ENCODE data around the gene TNPO2. TPM values are rescaled to one million over a fixed set of nuclear protein-coding genes. Genes with fewer than 3 reads are reported as not detected.

The TNPO2 gene
- polyA plus RNA-seq, 3 donors, result 0.28 to 45.2 (median 0.52) TPM

- no peak for TF ChIP-seq CTCF (IDR thresholded peaks at IDR 0.05)
- H3K27me3 ChIP-seq (ENCODE audit: control insufficient read depth in 2 of 2, insufficient read depth in 2 of 2, low read length in 2 of 2), result no peaks in the 10 kb centered on the region
- DNase-seq, result no peak
- peaks cover 28 to 39% of the 10 kb centered on the region in 2 donors for H3K36me3 Mint-ChIP-seq
- H3K9ac ChIP-seq (ENCODE audit: insufficient read depth, low read length, poor library complexity, severe bottlenecking), result no peak overlapping the region
- H3K27me3 Mint-ChIP-seq (ENCODE audit: low read depth in 3 of 3), result peaks cover 0 to 3% (median 2%) of the 10 kb centered on the region in 3 donors
- intact Hi-C loops (cut with micrococcal nuclease), result loop anchor here (2.0 to 10.0 kb wide), 5 partner anchors 53 to 503 kb away; partner anchors contain the start of genes ZNF490 (in 2 of the 2), ZNF791 (in 2 of the 2), JUNB (in 1 of the 2) and ZNF136 (in 1 of the 2)
- peaks cover 47% of the 10 kb centered on the region for H3K4me1 Mint-ChIP-seq
- no peak overlapping the region for H2AFZ ChIP-seq (ENCODE audit: insufficient read depth, low read depth, low read length, poor library complexity, severe bottlenecking)
- H3K4me2 ChIP-seq (replicated peaks; ENCODE audit: extremely low read depth, low read length, poor library complexity, severe bottlenecking), result no peak overlapping the region
- H3K27ac ChIP-seq (ENCODE audit: low read depth in 1 of 2, low read length in 2 of 2), result peak overlapping the region; percentile 78 to 100
- peak overlapping the region in 1 of 3 experiments; percentile 96 for H3K4me3 ChIP-seq (replicated peaks in 1 of 3; ENCODE audit: low read depth in 2 of 3, low read length in 3 of 3)
- H4K20me1 ChIP-seq (ENCODE audit: insufficient read depth, low read length), result peaks cover 41% of the 10 kb centered on the region
- peaks cover 49 to 61% of the 10 kb centered on the region in 2 donors for H3K4me1 ChIP-seq (ENCODE audit: control insufficient read depth in 1 of 2, insufficient read depth in 2 of 2, low read length in 2 of 2)
- peak overlapping the region in 6 of 7 donors; percentile 60 to 100 (median 96) for H3K27ac Mint-ChIP-seq
- peaks cover 24 to 30% of the 10 kb centered on the region in 2 donors for H3K36me3 ChIP-seq (replicated peaks in 1 of 2; ENCODE audit: control insufficient read depth in 1 of 2, insufficient read depth in 2 of 2, low read length in 2 of 2)
- H3K4me3 Mint-ChIP-seq, result peak overlapping the region in 1 of 2 donors; percentile 20
- peaks cover 72% of the 10 kb centered on the region for H3K79me2 ChIP-seq (ENCODE audit: insufficient read depth, low read length)
- no peaks in the 10 kb centered on the region for H3K9me3 Mint-ChIP-seq
- H3K9me3 ChIP-seq (replicated peaks in 1 of 2; ENCODE audit: control insufficient read depth in 1 of 2, insufficient read depth in 1 of 2, low read length in 2 of 2), result no peaks in the 10 kb centered on the region
- WGBS (ENCODE audit: insufficient coverage), result 80% methylated on average over 2 of the region's 4 CpGs
Observed at GRCh38 chr19:12667731-12668302, 55.9 kb downstream of the TNPO2 start.

DNA sequence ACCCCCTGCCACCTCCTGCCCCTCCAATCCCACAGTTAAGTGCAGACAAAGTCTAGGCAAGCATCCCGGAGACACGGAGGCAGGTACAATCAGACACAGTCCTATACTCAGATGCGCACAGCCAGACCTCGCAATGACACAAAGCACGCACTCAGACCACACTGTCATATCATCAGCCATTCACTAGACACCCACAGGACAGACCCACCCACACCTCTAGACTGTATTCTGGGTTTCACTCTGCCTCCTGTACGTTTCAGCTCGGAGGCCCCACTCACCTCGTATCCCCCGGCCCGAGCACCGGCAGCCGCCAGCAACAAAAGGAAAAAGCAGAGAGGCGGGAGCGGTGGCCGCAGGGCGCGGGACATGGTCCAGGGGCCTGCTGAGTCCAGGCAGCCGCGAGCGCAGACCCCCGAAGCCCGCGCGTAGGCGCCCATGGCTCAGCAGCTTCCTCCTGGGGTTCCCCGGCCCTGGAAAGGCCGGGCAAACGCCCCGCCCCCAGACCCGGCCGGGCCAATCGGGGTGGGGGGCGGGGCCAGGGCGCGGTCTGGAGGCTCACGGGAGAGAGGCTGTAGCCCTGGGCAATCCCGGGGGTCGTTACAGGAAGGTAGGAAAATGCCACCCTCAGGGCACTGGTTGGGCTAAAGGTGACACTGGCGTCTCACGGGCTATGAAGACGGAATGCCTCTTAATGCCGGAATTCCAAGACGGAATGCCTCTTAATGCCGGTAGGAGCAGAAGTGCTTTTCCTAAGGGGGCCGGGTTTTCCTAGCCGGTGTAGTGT lies 57.3 kb downstream of the TNPO2 start, which contains the start of the genes MAN2B1 and WDR83:
TSS of gene MAN2B1 (minus strand) at position 478 of the 784 bp plus-strand sequence. CDS start at position 437, 41 bp downstream.
TSS of gene WDR83 (plus strand) at position 543 of the 784 bp plus-strand sequence. CDS start 2,984 bp downstream, outside the sequence.
- Mint-ChIP-seq H3K4me1 (peaks cover 42% of the 10 kb centered on the region), H3K27me3 (ENCODE audit: low read depth in 3 of 3) (peaks cover 0 to 3% (median 2%) of the 10 kb centered on the region in 3 donors), H3K9me3 (no peaks in the 10 kb centered on the region), H3K36me3 (peaks cover 22 to 40% of the 10 kb centered on the region in 2 donors), H3K27ac (peak within 1 kb of the TSS; percentile 94 to 100 (median 97)), H3K4me3 (peak within 1 kb of the TSS; percentile 95 to 98)
- Histone ChIP-seq H3K79me2 (ENCODE audit: insufficient read depth, low read length) (peaks cover 72% of the 10 kb centered on the region), H4K20me1 (ENCODE audit: insufficient read depth, low read length) (peaks cover 39% of the 10 kb centered on the region), H3K4me3 (replicated peaks in 1 of 3; ENCODE audit: low read depth in 2 of 3, low read length in 3 of 3) (peak within 1 kb of the TSS; percentile 93 to 98 (median 96)), H3K36me3 (replicated peaks in 1 of 2; ENCODE audit: control insufficient read depth in 1 of 2, insufficient read depth in 2 of 2, low read length in 2 of 2) (peaks cover 32 to 34% of the 10 kb centered on the region in 2 donors), H3K4me1 (ENCODE audit: control insufficient read depth in 1 of 2, insufficient read depth in 2 of 2, low read length in 2 of 2) (peaks cover 49 to 61% of the 10 kb centered on the region in 2 donors), H3K4me2 (replicated peaks; ENCODE audit: extremely low read depth, low read length, poor library complexity, severe bottlenecking) (peak within 1 kb of the TSS; percentile 77), H3K27me3 (ENCODE audit: control insufficient read depth in 2 of 2, insufficient read depth in 2 of 2, low read length in 2 of 2) (no peaks in the 10 kb centered on the region), H3K27ac (ENCODE audit: low read depth in 1 of 2, low read length in 2 of 2) (peak within 1 kb of the TSS; percentile 76 to 100), H3K9ac (ENCODE audit: insufficient read depth, low read length, poor library complexity, severe bottlenecking) (peak within 1 kb of the TSS; percentile 95), H3K9me3 (replicated peaks in 1 of 2; ENCODE audit: control insufficient read depth in 1 of 2, insufficient read depth in 1 of 2, low read length in 2 of 2) (no peaks in the 10 kb centered on the region), H2AFZ (ENCODE audit: insufficient read depth, low read depth, low read length, poor library complexity, severe bottlenecking) (peak within 1 kb of the TSS; percentile 85)
- intact Hi-C loops (cut with micrococcal nuclease), result loop anchor here (5.0 to 10.0 kb wide), 4 partner anchors 52 to 502 kb away; partner anchors contain the start of genes ZNF490 (in 2 of the 2), ZNF791 (in 2 of the 2), JUNB (in 1 of the 2) and ZNF136 (in 1 of the 2)
- peak; percentile 76 to 84 (median 78) for DNase-seq
- TF ChIP-seq CTCF (IDR thresholded peaks at IDR 0.05), result no peak
- under 1% methylated on average over 46 of the region's 46 CpGs for WGBS (ENCODE audit: insufficient coverage)
